CD4-positive, alpha-beta T cell (primary cell): ENCODE data around the gene KCNK4. TPM values are rescaled to one million over a fixed set of nuclear protein-coding genes. Genes with fewer than 3 reads are reported as not detected.

Source experiments
- ATAC-seq: fragments of 200-7000 bp; cut with Tn5 transposase; one replicate; pipeline ENCODE4 v1.10.0; 2022; ENCODE audit warnings: mild to moderate bottlenecking; ENCODE audit not compliant: poor library complexity
- CTCF ChIA-PET: fragments of 350-600 bp; sonication (Branson Sonifier 250); formaldehyde crosslinking; loops from one replicate; lab custom pipeline; 2021; ENCODE audit warnings: antibody characterized with exemption, inconsistent platforms; lab: Charles Lee
- POLR2A ChIA-PET: fragments of 350-600 bp; sonication (Branson Sonifier 250); formaldehyde crosslinking; loops from one replicate; lab custom pipeline; 2021; ENCODE audit warnings: antibody characterized with exemption, inconsistent platforms; lab: Charles Lee
- DNase-seq, 14 experiments: peaks; one replicate each; pipeline ENCODE4 v3.0.0-alpha.2; 2013 to 2020; ENCODE audit warnings: mixed read lengths in 2 of 14
- H3K27ac ChIP-seq, 2 donors: one replicate each; pipeline versions ENCODE4 v1.5.1 to v1.7.0; 2013; ENCODE audit warnings: low read length in 2 of 2, low read depth in 1 of 2, mild to moderate bottlenecking in 1 of 2
- H3K27me3 ChIP-seq, 2 experiments: 1 replicate in 1 of 2; 2 replicates in 1 of 2; pipeline versions ENCODE4 v1.6.1 to v1.7.0; 2013; ENCODE audit warnings: low read length in 2 of 2, control low read depth in 1 of 2, mild to moderate bottlenecking in 1 of 2, moderate library complexity in 1 of 2; ENCODE audit not compliant: insufficient read depth in 2 of 2, control insufficient read depth in 1 of 2
- H3K36me3 ChIP-seq: one replicate; pipeline ENCODE4 v1.6.1; 2013; ENCODE audit warnings: low read length, control low read depth; ENCODE audit not compliant: insufficient read depth
- H3K4me1 ChIP-seq: one replicate; pipeline ENCODE4 v1.6.1; 2013; ENCODE audit warnings: low read length, control low read depth; ENCODE audit not compliant: insufficient read depth
- H3K4me3 ChIP-seq: one replicate; pipeline ENCODE4 v1.5.1; 2013; ENCODE audit warnings: mild to moderate bottlenecking, low read length, moderate library complexity
- H3K9me3 ChIP-seq, 2 experiments: 1 replicate in 1 of 2; 2 replicates in 1 of 2; pipeline versions ENCODE4 v1.6.1 to v1.7.0; 2013; ENCODE audit warnings: low read length in 2 of 2, mild to moderate bottlenecking in 2 of 2, control low read depth in 1 of 2, moderate library complexity in 1 of 2; ENCODE audit not compliant: control insufficient read depth in 1 of 2, insufficient read depth in 1 of 2
- H3K27ac Mint-ChIP-seq: one replicate; pipeline ENCODE4 v1.8.0; 2020; ENCODE audit warnings: mixed read lengths
- H3K27me3 Mint-ChIP-seq: one replicate; pipeline ENCODE4 v1.8.0; 2021; ENCODE audit warnings: mixed read lengths
- H3K36me3 Mint-ChIP-seq: one replicate; pipeline ENCODE4 v1.8.0; 2021; ENCODE audit warnings: low read depth, mixed read lengths
- H3K4me1 Mint-ChIP-seq: one replicate; pipeline ENCODE4 v1.8.0; 2021; ENCODE audit warnings: low read depth, mixed read lengths
- H3K4me3 Mint-ChIP-seq: one replicate; pipeline ENCODE4 v1.8.0; 2020; ENCODE audit warnings: mild to moderate bottlenecking, mixed read lengths
- H3K9me3 Mint-ChIP-seq: one replicate; pipeline ENCODE4 v1.8.0; 2020; ENCODE audit warnings: mixed read lengths
- CTCF ChIP-seq: fragments of 200-600 bp; IDR thresholded peaks from one replicate; pipeline ENCODE4 v1.8.0; 2022; ENCODE audit warnings: antibody characterized with exemption, mild to moderate bottlenecking
- intact Hi-C, 2 experiments: fragments of 100-400 bp; cut with DNase I in 1 of 2; cut with micrococcal nuclease in 1 of 2; formaldehyde crosslinking; loops; one replicate each; pipeline versions ENCODE4 v1.15.1 to v1.9.0; 2023 to 2025; cut with DNase I, micrococcal nuclease
- total RNA-seq, 174 experiments: library from RNA in 2 of 174; stranded (reverse) in 2 of 174; gene quantifications; one replicate each; pipeline ENCODE4 v1.2.3 and lab custom pipeline; 2021 to 2026

The KCNK4 gene
- total RNA-seq, 2 experiments from 2014 or later, result 0.14 TPM; not detected in 1

- no peaks in the 10 kb centered on the region for H3K9me3 Mint-ChIP-seq
- H3K36me3 ChIP-seq, result peaks cover 19% of the 10 kb centered on the region
- H3K27me3 ChIP-seq, result no peaks in the 10 kb centered on the region
- peaks cover 11% of the 10 kb centered on the region for H3K36me3 Mint-ChIP-seq
- H3K27ac ChIP-seq, result no peak overlapping the region
- peak overlapping the region; percentile 74 for H3K4me3 Mint-ChIP-seq
- DNase-seq (no peak), ATAC-seq (no peak)
- peaks cover 37% of the 10 kb centered on the region for H3K4me1 ChIP-seq
- H3K9me3 ChIP-seq, result no peaks in the 10 kb centered on the region
- ChIA-PET POLR2A (interaction anchor here (1.1 to 5.3 kb wide), 2 partner anchors 13 to 77 kb away, joined by 3 to 125 read pairs; partner anchors contain the start of gene FERMT3), CTCF (interaction anchor here (1.2 to 5.8 kb wide), 4 partner anchors 12 to 460 kb away, joined by 3 to 36 read pairs (median 14); partner anchors contain the start of gene CATSPERZ)
- no peaks in the 10 kb centered on the region for H3K27me3 Mint-ChIP-seq
- intact Hi-C loops, result no loop called here
- H3K4me3 ChIP-seq, result no peak overlapping the region
- TF ChIP-seq CTCF, result no peak
- peaks cover 21% of the 10 kb centered on the region for H3K4me1 Mint-ChIP-seq
- H3K27ac Mint-ChIP-seq, result peak overlapping the region; percentile 97
Observed at GRCh38 chr11:64283092-64283491, 8.0 kb upstream of the KCNK4 start.

GRCh38 chr11:64284048-64284961 lies 6.8 kb upstream of the KCNK4 start, which contains the start of gene BAD:
Gene BAD (minus strand): TSS chr11:64284665. CDS start chr11:64284368, 297 bp downstream.
- H3K27me3 ChIP-seq, result no peaks in the 10 kb centered on the region
- ChIA-PET POLR2A (interaction anchor here (0.7 to 5.3 kb wide), 18 partner anchors 10 to 1619 kb away, joined by 3 to 125 read pairs (median 6); partner anchors contain the start of genes C11orf98, CATSPERZ, CSKMT and ESRRA), CTCF (interaction anchor here (0.9 to 5.8 kb wide), 5 partner anchors 13 to 80 kb away, joined by 3 to 36 read pairs (median 20); partner anchors contain the start of genes CATSPERZ and PRDX5)
- H3K4me3 Mint-ChIP-seq, result peak within 1 kb of the TSS; percentile 93
- H3K4me3 ChIP-seq, result peak within 1 kb of the TSS; percentile 97
- peak; percentile 77 for ATAC-seq
- intact Hi-C loops, result loop anchor here in 1 of 2 experiments (2.0 kb wide), 1 partner anchor 44 kb away; the partner anchor contains the start of gene FKBP2
- peak within 1 kb of the TSS; percentile 97 for H3K27ac Mint-ChIP-seq
- DNase-seq, result peak; percentile 87 to 95 (median 91)
- no peaks in the 10 kb centered on the region for H3K9me3 Mint-ChIP-seq
- peaks cover 5% of the 10 kb centered on the region for H3K36me3 Mint-ChIP-seq
- peaks cover 13% of the 10 kb centered on the region for H3K36me3 ChIP-seq
- H3K9me3 ChIP-seq, result no peaks in the 10 kb centered on the region
- H3K27ac ChIP-seq, result peak within 1 kb of the TSS; percentile 99 to 100
- H3K27me3 Mint-ChIP-seq, result no peaks in the 10 kb centered on the region
- no peak for TF ChIP-seq CTCF
- peaks cover 37% of the 10 kb centered on the region for H3K4me1 ChIP-seq
- peaks cover 21% of the 10 kb centered on the region for H3K4me1 Mint-ChIP-seq
